ENCODE results near the gene HLX.

Gene HLX

GRCh38 chr1:220926146-220926545 is 46.9 kb downstream of the HLX start:
- DNase-seq: no peak

DNA sequence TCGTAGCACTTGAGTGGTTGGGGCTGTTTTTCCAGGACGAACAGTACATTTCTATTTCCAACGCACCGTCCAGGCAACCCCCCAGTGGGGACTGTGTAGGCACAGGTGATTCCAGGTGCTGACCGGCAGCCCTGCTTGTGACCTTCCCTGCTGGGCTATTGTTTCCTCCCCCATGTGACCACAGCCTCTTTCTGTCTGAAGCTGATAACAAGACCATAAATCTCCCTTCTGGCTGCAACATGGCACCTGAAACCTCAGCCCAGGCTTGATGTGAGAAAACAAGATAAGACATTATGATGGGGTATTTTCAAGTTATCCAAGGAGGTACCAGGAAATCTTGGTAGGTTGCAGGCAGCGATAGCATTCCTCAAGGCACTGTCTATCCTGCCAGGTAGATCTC is 48.2 kb downstream of the HLX start:
- no peak for DNase-seq

- DNase-seq: no peak
Observed at GRCh38 chr1:220928320-220928719, 49.1 kb downstream of the HLX start.

- DNase-seq: no peak
Observed at GRCh38 chr1:220928725-220929300, 49.6 kb downstream of the HLX start.

DNA sequence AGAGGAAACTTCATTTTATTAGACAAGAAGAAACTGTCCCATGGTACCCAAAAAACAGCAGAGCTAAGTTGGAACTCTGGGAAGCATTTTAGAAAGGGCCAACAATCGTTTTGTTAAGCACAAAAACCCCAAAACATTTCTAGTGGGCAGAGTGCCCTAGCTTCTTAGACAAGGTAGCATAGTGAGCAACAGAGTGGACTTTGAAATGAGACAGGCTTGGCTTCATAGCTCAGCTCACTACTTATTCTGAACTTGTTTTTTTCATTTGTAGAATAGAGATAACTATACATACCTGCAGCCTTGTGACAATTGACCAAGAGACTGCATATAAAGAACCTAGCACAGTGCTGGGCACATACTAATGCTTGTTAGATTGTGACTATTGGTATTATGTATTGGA is 50.1 kb downstream of the HLX start:
- DNase-seq: no peak
